GM12891 (cell line): Measurements from ENCODE around the gene UNC50.

Source experiments
- POLR2A ChIP-seq: IDR thresholded peaks from 2 replicates; pipeline ENCODE4 v1.6.1; 2011; ENCODE audit warnings: low read depth, low read length, control low read depth
- POLR2AphosphoS5 ChIP-seq: IDR thresholded peaks from 2 replicates; pipeline ENCODE4 v1.6.1; 2011; ENCODE audit warnings: low read depth, low read length, control low read depth
- SPI1 ChIP-seq: IDR thresholded peaks from 2 replicates; pipeline ENCODE4 v1.6.1; 2011; ENCODE audit warnings: low read depth, low read length, control low read depth
- TAF1 ChIP-seq: IDR thresholded peaks from 2 replicates; pipeline ENCODE4 v1.6.1; 2011; ENCODE audit warnings: low read depth, low read length, control low read depth

DNA sequence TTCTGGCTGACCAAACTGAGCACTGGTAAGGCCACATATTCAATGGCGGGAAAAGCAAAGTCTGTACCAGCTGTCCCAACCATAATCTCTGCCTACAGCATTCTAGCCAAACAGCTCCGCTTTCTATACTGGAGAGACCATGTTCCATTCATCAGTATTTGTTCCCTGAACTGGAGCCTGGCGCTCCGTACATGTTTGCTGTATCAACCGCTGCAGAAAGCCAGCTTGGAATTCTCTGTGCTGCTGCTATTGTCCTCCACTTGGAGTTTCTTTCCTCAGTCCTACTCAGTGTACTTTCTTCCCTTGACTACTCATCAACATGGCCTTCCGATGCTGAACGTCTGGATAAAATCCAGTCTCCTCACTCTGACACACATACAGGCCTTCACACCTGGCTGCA, 2.0 kb upstream of the UNC50 start:
- TF ChIP-seq SPI1 = no peak
- TF ChIP-seq POLR2A = no peak
- no peak for TF ChIP-seq POLR2AphosphoS5
- no peak for TF ChIP-seq TAF1
